Mucosa of rectum (tissue), 2 donors: ENCODE measurements around the gene NEGR1.

Experiments
- H3K27ac ChIP-seq, 2 donors: one replicate each; pipeline ENCODE4 v1.7.0; 2013; ENCODE audit warnings: inconsistent platforms in 2 of 2, low read depth in 2 of 2, low read length in 2 of 2
- H3K27me3 ChIP-seq, 2 donors: one replicate each; pipeline ENCODE4 v1.7.0; 2013; ENCODE audit warnings: low read length in 2 of 2; ENCODE audit not compliant: control insufficient read depth in 2 of 2, insufficient read depth in 2 of 2
- H3K36me3 ChIP-seq, 2 donors: one replicate each; pipeline ENCODE4 v1.7.0; 2013; ENCODE audit warnings: low read length in 2 of 2; ENCODE audit not compliant: control insufficient read depth in 2 of 2, insufficient read depth in 2 of 2
- H3K4me1 ChIP-seq, 2 donors: one replicate each; pipeline ENCODE4 v1.7.0; 2013; ENCODE audit warnings: low read length in 2 of 2, mild to moderate bottlenecking in 1 of 2; ENCODE audit not compliant: control insufficient read depth in 2 of 2, insufficient read depth in 2 of 2
- H3K4me3 ChIP-seq, 2 donors: one replicate each; pipeline ENCODE4 v1.7.0; 2013; ENCODE audit warnings: low read length in 2 of 2
- H3K9ac ChIP-seq, 2 donors: one replicate each; pipeline ENCODE4 v1.7.0; 2013; ENCODE audit warnings: low read length in 2 of 2, low read depth in 1 of 2, mild to moderate bottlenecking in 1 of 2
- H3K9me3 ChIP-seq, 2 donors: one replicate each; pipeline ENCODE4 v1.7.0; 2013; ENCODE audit warnings: low read length in 2 of 2; ENCODE audit not compliant: control insufficient read depth in 2 of 2
- donor health status: healthy.
- donor health status: Normal muscosa, but diverticular disease.

NEGR1 gene

DNA sequence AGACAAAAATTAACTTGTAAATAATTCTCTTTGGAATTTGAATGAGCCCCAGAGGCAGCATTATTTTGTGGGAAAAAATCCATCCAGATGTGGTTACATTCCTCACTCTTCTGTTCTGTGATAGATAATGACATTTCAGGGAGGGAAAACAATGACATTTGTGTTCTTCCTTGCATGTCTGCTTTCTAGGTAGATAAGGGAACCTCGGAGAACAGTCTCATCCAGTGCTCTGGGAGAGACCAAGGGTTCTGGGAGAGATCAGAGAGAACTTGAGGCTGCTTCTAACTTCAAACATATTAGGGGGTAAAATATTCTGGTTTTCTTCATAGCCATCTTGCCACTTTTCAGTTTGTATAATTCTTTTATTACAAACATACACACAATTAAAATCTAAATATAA lies 269.2 kb downstream of the NEGR1 start:
- Histone ChIP-seq H3K36me3 (no peaks in the 10 kb centered on the region), H3K9ac (no peak overlapping the region), H3K27me3 (no peaks in the 10 kb centered on the region), H3K4me1 (no peaks in the 10 kb centered on the region), H3K27ac (no peak overlapping the region), H3K4me3 (no peak overlapping the region), H3K9me3 (no peaks in the 10 kb centered on the region)

DNA sequence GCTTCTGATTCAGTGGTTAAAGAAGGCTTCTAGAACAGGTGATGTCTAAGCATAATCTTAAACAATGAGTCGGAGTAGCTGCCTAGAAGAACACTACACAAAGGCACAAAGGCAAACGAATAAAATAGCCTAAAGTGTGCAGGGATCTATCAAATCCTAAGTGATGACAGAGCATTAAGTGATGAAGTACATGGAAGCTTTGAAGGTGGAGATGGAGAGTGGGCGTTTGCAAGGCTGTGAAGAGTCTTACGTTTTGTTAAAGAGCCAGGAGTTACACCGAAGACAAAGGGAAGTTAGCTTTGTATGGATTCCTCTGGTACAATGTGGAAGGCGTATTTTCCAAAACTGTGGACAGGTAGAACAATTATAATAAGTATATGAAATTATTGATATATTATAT lies 270.6 kb downstream of the NEGR1 start:
- Histone ChIP-seq H3K27ac (no peak overlapping the region), H3K9ac (no peak overlapping the region), H3K4me1 (no peaks in the 10 kb centered on the region), H3K36me3 (no peaks in the 10 kb centered on the region), H3K27me3 (no peaks in the 10 kb centered on the region), H3K9me3 (no peaks in the 10 kb centered on the region), H3K4me3 (no peak overlapping the region)

DNA sequence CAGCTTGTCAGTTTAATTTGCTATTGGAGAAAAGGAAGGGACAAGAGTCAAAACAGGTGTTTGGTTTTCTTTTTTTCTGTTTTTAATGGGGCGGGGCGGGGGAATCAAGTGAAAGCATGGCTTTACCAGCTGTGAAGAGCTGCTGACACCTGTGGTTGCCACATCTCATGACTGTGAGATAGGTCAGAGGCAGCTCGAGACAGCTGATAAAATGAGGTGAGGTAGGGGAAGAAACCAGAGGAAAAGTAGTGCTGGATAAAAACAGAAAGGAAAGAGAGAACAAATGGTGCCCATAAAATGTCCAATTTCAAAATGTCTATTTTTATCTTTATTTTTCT lies 272.3 kb downstream of the NEGR1 start:
- no peaks in the 10 kb centered on the region for H3K4me1 ChIP-seq
- H3K9me3 ChIP-seq: no peaks in the 10 kb centered on the region
- H3K4me3 ChIP-seq: no peak overlapping the region
- no peak overlapping the region for H3K9ac ChIP-seq
- no peak overlapping the region for H3K27ac ChIP-seq
- no peaks in the 10 kb centered on the region for H3K27me3 ChIP-seq
- no peaks in the 10 kb centered on the region for H3K36me3 ChIP-seq

DNA sequence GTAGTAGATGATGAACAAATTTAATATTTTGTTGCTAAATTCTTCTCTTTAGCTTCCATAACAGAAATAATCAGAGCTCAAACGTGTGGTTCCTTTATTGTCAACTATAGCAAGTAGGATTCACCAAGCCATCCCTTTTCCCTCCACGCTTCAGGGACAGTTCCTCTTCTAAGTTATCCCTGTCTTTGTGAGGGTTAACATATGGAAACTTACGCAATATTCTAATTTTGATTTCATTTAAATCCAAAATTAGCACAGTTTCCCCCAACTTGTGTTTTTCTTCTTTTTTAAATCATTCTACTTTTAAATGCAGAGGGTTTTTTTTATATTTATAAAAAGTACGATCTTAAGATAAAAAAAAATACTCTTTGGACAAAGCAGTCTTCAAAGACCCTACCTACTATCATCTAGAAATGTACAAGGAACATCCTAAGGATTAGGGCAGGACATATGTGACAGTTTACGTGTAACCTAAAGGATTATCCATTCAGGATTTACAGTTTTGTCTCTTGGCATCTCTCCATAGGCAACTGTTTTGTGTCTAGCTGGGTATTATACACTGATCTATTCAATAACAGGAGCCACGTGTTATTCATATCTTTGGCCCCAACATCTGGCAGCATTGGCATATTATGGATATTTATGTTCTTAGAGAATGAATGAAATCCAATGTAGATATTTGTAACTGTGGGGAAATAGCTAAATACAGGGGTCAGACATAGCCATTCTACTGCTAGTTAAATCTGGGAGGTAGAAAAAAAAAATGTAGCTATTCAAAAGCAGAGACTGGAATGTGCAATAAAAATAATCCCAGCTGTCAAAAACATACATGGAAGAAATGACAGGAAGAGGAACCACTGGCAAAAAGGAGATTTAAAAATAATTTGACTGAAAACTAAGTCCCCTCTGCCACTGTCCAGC lies 272.9 kb downstream of the NEGR1 start:
- H3K27me3 ChIP-seq: no peaks in the 10 kb centered on the region
- H3K9ac ChIP-seq: no peak overlapping the region
- no peak overlapping the region for H3K4me3 ChIP-seq
- H3K4me1 ChIP-seq: no peaks in the 10 kb centered on the region
- H3K27ac ChIP-seq: no peak overlapping the region
- no peaks in the 10 kb centered on the region for H3K9me3 ChIP-seq
- H3K36me3 ChIP-seq: no peaks in the 10 kb centered on the region

DNA sequence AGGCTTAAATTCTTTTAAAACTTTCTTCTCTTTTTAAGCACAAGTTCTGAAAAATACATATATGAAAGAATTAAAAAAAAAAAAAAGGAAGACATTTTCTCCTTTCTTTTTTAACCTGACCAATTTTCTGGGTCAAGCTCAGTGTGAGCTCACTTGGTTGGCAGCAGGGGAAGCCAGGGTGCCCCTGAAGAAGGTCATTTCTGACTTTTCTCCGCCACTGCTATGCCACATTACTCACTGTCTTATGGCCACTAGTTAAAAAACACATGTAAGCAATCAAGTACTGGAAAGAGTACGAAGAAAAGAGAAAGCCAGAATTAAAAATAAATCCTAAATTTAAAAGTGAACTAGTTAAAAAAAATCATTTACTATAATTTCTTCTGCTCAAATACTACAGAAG lies 275.0 kb downstream of the NEGR1 start:
- Histone ChIP-seq H3K9me3 (no peaks in the 10 kb centered on the region), H3K27me3 (no peaks in the 10 kb centered on the region), H3K9ac (no peak overlapping the region), H3K4me1 (no peaks in the 10 kb centered on the region), H3K36me3 (no peaks in the 10 kb centered on the region), H3K4me3 (no peak overlapping the region), H3K27ac (no peak overlapping the region)

DNA sequence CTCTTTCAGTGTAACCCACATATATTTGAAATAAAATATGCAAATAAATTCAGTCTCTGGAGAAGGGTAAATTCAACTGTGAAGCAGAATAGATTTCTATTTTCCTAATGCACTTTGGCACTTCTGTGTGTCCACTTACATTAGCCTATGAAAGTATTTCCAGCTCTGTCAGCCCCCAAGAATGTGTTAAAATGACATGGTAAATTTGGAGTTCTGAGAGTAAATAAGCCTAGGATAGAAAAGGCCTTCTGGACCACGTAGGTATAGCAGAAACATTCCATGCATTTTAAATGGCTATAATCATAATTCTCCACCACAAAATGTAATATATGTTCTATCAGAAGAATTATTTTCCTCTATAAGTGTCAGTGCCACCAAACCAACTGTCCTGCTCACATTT lies 276.2 kb downstream of the NEGR1 start:
- Histone ChIP-seq H3K4me1 (no peaks in the 10 kb centered on the region), H3K4me3 (no peak overlapping the region), H3K36me3 (no peaks in the 10 kb centered on the region)

DNA sequence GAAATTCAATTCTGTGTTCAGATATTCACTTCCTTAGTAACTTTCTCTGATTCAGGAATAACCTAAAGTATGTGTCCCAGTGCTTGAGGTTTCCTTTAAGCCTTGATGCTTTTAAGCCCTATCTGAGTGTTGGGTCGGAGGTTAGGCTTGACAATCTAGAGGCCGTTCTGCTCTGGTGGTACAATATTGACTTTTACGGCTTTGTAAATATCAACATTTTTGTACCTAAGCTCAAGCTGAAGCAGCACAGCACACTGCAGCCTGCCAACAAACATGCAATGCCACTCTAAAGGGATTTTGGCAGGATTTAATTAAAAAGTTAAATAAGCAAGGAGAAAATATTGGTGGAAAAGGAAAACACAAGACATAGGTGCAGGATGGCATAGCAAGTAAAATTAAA lies 279.2 kb downstream of the NEGR1 start:
- Histone ChIP-seq H3K27me3 (no peaks in the 10 kb centered on the region), H3K9ac (no peak overlapping the region), H3K4me1 (no peaks in the 10 kb centered on the region), H3K27ac (no peak overlapping the region), H3K36me3 (no peaks in the 10 kb centered on the region), H3K9me3 (no peaks in the 10 kb centered on the region), H3K4me3 (no peak overlapping the region)

More for the DNA sequence above, 276.2 kb downstream of the NEGR1 start:
- H3K9me3 ChIP-seq: no peaks in the 10 kb centered on the region
- no peak overlapping the region for H3K27ac ChIP-seq
- H3K9ac ChIP-seq: no peak overlapping the region
- H3K27me3 ChIP-seq: no peaks in the 10 kb centered on the region

DNA sequence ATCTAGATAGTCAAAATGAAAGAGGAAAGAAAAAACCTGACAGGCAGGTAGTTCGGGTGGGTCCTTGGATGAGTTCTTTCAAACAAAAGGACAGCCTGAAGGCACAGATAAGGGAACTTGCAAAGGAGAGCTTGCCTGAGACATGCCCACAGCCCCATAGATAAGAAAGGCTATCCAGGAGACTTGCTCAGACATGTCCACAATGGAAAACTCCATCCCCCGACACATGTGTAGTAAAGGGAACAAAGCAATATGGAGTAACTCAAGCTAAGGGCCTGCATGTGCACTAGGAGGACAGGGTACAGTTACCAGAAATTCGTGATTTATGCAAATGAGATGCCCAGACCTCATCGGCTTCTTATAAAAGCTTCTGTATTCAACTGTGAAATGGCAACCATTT lies 281.5 kb downstream of the NEGR1 start:
- H3K9me3 ChIP-seq: no peaks in the 10 kb centered on the region
- H3K27me3 ChIP-seq: no peaks in the 10 kb centered on the region
- H3K4me1 ChIP-seq: no peaks in the 10 kb centered on the region
- no peak overlapping the region for H3K9ac ChIP-seq
- H3K36me3 ChIP-seq: no peaks in the 10 kb centered on the region
- no peak overlapping the region for H3K4me3 ChIP-seq
- no peak overlapping the region for H3K27ac ChIP-seq

DNA sequence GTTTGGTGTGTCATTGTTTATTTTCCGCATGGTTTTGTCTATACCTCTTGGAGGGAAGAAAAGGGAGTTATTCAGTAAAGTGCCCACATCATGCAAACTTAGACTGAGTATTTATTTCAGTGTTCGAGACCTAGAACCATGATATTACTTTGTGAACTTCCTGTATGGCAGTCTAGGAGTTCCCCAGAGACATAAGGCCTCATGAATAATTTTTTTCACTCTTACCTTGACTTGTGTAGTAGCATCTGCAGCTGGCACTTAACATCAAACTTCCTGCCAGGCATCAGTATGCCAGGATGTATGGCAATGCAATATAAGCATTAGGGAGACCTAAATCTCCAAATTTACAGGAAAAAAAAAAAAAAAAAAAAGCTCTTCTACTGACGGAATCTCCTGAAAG lies 287.7 kb downstream of the NEGR1 start:
- Histone ChIP-seq H3K27me3 (no peaks in the 10 kb centered on the region), H3K27ac (no peak overlapping the region), H3K4me1 (no peaks in the 10 kb centered on the region), H3K9me3 (no peaks in the 10 kb centered on the region), H3K36me3 (no peaks in the 10 kb centered on the region), H3K9ac (no peak overlapping the region), H3K4me3 (no peak overlapping the region)

- no peaks in the 10 kb centered on the region for H3K27me3 ChIP-seq
- no peak overlapping the region for H3K4me3 ChIP-seq
- no peaks in the 10 kb centered on the region for H3K36me3 ChIP-seq
- no peaks in the 10 kb centered on the region for H3K9me3 ChIP-seq
- peaks cover 0 to under 1% of the 10 kb centered on the region in 2 donors for H3K4me1 ChIP-seq
- H3K27ac ChIP-seq: no peak overlapping the region
- H3K9ac ChIP-seq: no peak overlapping the region
Observed at GRCh38 chr1:71987181-71987580, 295.2 kb downstream of the NEGR1 start.
